ENCODE measurements around the gene PSMD1.

GRCh38 chr2:231191896-231192872 lies 135.5 kb downstream of the PSMD1 start:
- TF ChIP-seq CTCF (conservative IDR thresholded peaks at IDR 0.05): no peak; the same call in 1 of the 2 replicates
- no peak for TF ChIP-seq ZFX (IDR thresholded peaks at IDR 0.05)

Measured in C4-2B (cell line).